GM12801 (cell line): Measurements from ENCODE around the gene ZRANB3.

Source experiments
- TF ChIP-seq, protein P1 (sequence below): IDR thresholded peaks from one replicate; pipeline ENCODE4 v1.5.1; 2011; ENCODE audit warnings: control low read depth; ENCODE audit not compliant: insufficient read length; ENCODE audit errors: extremely low read depth

ZRANB3 gene

DNA sequence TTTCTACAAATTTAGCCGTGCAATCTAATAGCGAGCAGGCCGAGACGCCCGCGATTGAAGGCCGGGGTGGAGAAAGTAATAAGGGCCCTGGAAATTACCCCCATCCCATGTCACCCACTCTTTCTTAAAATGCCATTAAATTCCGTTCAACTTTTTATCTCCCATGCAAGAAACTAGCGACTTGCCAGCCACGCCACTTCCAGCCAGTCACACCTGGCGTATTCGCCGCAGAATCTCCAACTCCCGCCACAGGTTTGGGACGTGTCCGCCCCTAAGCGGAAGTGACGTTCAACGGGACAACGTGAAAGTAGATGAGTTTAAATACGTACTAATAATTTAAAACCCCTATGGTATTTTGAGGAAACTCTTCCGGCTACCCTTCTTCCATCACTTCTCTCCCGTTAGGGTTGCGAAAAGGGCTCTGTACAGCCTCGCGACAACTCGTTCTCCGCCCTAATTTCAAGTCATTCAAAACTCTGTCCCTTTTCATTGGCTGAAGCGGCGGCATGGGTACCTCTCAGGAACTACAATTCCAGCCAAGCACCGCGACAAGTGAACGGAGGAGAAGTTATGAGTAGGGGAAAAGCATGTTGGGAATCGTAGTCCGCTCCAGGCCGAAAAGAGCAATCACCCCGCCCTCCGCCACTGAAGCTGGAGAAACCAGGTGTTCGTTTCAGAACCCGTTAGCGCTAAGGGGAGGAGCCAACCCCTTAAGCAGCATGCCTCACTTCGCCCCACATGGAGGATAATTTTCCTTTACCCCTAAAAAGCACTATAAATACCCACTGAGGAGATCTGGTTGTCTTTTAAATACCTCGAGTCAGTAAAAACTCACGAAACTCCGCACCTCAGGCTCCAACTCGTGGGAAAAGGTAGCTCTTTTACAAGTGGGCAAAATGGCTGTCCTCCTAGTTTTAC is at the start of gene ZRANB3:
TSS of gene ZRANB3 (minus strand) at position 906 of the 918 bp plus-strand sequence.
- TF ChIP-seq, protein P1, sequence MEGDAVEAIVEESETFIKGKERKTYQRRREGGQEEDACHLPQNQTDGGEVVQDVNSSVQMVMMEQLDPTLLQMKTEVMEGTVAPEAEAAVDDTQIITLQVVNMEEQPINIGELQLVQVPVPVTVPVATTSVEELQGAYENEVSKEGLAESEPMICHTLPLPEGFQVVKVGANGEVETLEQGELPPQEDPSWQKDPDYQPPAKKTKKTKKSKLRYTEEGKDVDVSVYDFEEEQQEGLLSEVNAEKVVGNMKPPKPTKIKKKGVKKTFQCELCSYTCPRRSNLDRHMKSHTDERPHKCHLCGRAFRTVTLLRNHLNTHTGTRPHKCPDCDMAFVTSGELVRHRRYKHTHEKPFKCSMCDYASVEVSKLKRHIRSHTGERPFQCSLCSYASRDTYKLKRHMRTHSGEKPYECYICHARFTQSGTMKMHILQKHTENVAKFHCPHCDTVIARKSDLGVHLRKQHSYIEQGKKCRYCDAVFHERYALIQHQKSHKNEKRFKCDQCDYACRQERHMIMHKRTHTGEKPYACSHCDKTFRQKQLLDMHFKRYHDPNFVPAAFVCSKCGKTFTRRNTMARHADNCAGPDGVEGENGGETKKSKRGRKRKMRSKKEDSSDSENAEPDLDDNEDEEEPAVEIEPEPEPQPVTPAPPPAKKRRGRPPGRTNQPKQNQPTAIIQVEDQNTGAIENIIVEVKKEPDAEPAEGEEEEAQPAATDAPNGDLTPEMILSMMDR, result no peak

DNA sequence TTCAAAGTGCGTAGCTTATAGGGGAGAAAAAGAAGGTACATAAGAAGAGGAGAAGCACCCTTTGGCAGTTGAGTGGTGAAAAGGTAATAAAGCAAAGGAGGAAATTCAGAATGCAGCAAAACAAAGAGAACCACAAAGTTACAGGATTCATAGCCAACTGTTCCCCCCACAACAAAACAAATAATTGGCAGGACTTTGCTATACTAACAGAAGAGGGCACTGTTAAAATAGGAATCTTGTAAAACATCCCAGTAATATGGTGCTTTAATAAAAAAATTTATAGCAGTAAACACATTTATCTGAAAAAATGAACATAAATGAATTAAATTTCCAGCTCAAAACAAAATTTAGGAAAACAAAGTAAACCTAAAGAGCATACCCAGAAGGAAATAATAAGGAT is 42.6 kb upstream of the ZRANB3 start:
- TF ChIP-seq, protein P1, result no peak

DNA sequence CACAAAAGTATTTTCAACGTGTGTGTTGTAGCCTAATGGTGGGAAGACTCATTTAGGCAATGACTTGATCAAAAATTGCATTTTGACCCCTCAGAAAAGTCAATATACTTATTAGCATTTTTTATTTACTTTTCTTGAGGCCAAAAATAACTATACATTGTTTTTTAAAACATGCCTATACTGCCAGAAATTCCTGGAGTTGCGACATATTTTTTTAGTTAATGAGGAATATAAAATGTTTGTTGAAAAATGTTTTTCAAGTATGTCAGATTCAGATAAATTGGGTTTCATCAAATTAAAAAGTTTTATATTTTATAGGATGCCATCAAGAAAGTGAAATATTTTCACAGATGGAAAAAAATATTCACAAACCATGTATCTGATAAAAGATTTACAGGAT is 39.9 kb upstream of the ZRANB3 start:
- TF ChIP-seq, protein P1, result no peak

DNA sequence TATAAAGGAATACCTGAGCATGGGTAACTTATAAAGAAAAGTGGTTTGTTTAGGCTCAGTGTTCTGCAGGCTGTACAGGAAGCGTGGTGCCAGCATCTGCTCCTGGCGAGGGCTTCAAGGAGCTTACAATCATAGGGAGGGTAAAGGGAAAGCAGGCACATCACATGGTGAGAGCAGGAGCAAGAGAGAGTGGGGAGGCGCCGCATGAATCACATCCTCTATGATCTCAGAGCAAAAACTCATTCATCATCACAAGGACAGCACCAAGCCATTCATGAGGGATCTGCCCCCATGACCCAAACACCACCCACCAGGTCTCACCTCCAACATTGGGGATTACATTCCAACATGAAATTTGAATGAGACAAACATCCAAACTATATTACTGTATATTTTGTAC is 32.8 kb upstream of the ZRANB3 start:
- TF ChIP-seq, protein P1, result no peak

DNA sequence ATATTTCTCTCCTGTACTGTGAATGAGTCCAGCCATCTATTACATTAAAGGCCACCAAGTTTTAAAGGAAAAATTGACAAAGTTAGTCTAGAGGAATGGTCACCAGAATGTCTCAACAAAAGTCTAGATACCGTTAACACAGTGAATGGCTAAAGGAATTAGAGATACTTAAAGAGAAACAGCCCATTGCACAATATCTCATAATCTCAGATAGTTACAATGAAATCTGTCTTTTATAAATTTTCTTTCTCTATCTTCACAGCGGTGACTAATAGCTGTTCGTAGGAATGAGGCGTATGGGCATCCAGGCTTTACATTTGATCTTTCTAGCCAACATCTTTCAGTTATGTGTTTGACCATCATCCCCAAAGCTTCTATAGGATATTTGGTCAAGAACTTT is 30.9 kb upstream of the ZRANB3 start:
- TF ChIP-seq, protein P1, result no peak

DNA sequence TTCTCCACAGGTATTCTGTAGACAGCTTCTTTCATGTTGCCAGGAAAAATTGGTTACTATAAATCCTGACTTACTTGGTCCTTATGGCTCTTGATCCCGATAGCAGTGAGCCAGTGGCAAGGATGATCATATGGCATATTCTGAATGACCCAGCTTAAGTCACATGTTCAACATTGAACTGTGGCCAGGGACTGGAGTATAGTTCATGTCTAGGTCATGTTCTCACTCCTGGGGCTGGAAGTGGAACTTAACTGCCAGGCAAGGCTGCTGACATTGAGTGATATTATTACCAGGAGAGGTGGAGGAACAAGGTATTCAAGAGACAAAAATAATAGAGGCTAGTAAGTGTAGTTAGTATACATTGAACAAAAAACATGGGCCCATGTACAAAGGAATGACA is 26.5 kb upstream of the ZRANB3 start:
- TF ChIP-seq, protein P1, result no peak

DNA sequence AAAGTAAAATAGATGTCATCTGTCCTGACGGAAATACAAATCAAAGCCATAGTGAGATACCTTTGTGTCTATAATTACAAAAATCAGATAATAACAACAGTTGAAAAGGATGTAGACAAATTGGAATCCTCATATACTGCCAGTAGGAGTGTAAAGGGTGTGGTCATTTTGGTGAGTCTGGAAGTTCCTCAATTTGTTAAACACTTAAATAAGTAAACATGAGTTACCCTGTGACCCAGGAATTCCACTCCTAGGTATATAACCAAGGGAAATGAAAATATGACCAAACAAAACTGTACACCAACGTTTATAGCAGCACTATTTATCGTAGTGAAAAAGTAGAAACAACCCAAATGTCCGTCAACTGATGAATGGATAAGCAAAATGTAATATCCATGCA is 24.3 kb upstream of the ZRANB3 start:
- TF ChIP-seq, protein P1, result no peak
